ENCODE data around the gene ZC3H14. TPM values are rescaled to one million over a fixed set of nuclear protein-coding genes. Genes with fewer than 3 reads are reported as not detected.

Gene ZC3H14
- 83.5 to 88.6 TPM (median 85.0 TPM) in 3 replicates for total RNA-seq

DNA sequence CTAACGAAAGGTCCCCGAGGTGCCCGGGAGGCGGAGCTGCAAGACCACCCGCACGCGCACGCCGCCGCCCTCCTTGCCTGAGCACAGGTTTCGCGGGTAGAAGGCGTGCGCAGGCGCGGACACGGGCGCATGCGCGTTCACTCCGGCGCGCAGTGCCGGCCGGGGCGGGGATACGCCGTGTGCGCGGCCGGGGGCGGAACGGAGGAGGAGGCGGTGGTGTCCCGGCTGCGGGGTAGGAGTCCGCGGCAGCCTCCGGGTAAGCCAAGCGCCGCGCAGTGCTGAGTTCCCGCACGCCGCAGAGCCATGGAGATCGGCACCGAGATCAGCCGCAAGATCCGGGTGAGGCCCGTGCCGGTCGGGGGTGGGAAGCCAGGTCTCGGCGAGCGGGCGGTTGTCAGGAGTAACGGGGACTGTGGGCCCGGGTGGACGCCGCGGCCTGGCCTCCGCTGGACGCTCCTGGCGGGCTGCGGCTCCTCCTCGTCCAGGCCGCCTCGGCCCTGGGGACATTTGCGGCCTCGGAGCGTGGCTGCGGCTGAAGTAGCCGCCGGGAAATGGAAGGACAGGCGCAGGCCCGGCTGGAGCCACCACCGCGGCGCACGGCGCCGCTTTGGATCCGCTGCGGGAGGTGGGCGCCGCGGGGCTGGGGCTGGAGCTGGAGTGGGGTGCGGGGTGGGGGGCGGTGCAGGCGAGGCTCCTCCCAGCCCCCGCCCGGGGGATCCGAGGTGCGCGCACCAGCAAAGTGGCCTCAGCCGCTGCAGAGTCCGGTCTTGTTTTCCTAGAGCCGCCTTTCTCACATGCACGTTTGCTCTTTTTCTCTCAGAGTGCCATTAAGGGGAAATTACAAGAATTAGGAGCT, at the start of gene ZC3H14:
ZC3H14 (plus strand) TSS at position 207 of the 856 bp plus-strand sequence; CDS start at position 304, 97 bp downstream.
- Mint-ChIP-seq H3K4me3 (peak within 1 kb of the TSS; percentile 94), H3K27me3 (ENCODE audit: low read depth) (no peaks in the 10 kb centered on the region), H3K9me3 (no peaks in the 10 kb centered on the region), H3K27ac (peak within 1 kb of the TSS; percentile 98), H3K36me3 (peaks cover 6% of the 10 kb centered on the region), H3K4me1 (peaks cover 27% of the 10 kb centered on the region)
- peak; percentile 89 to 92 for DNase-seq (ENCODE audit: low spot score in 2 of 2, unreplicated experiment in 2 of 2)
- TF ChIP-seq, protein P1, sequence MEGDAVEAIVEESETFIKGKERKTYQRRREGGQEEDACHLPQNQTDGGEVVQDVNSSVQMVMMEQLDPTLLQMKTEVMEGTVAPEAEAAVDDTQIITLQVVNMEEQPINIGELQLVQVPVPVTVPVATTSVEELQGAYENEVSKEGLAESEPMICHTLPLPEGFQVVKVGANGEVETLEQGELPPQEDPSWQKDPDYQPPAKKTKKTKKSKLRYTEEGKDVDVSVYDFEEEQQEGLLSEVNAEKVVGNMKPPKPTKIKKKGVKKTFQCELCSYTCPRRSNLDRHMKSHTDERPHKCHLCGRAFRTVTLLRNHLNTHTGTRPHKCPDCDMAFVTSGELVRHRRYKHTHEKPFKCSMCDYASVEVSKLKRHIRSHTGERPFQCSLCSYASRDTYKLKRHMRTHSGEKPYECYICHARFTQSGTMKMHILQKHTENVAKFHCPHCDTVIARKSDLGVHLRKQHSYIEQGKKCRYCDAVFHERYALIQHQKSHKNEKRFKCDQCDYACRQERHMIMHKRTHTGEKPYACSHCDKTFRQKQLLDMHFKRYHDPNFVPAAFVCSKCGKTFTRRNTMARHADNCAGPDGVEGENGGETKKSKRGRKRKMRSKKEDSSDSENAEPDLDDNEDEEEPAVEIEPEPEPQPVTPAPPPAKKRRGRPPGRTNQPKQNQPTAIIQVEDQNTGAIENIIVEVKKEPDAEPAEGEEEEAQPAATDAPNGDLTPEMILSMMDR (IDR thresholded peaks at IDR 0.05; ENCODE audit: unreplicated experiment), result no peak

GRCh38 chr14:88515499-88516221, 47.2 kb upstream of the ZC3H14 start:
- H3K4me1 Mint-ChIP-seq, result peaks cover 27% of the 10 kb centered on the region
- TF ChIP-seq, protein P1 (IDR thresholded peaks at IDR 0.05; ENCODE audit: unreplicated experiment), result no peak
- no peak overlapping the region for H3K4me3 Mint-ChIP-seq
- DNase-seq (ENCODE audit: low spot score in 2 of 2, unreplicated experiment in 2 of 2), result no peak
- peak overlapping the region; percentile 75 for H3K27ac Mint-ChIP-seq
- no peaks in the 10 kb centered on the region for H3K9me3 Mint-ChIP-seq
- peaks cover 8% of the 10 kb centered on the region for H3K36me3 Mint-ChIP-seq
- no peaks in the 10 kb centered on the region for H3K27me3 Mint-ChIP-seq (ENCODE audit: low read depth)

- TF ChIP-seq, protein P1 (IDR thresholded peaks at IDR 0.05; ENCODE audit: unreplicated experiment), result no peak
- H3K27ac Mint-ChIP-seq, result peak overlapping the region; percentile 75
Observed at GRCh38 chr14:88516861-88517357, 45.9 kb upstream of the ZC3H14 start.

GRCh38 chr14:88518592-88519512, 44.0 kb upstream of the ZC3H14 start:
- no peaks in the 10 kb centered on the region for H3K27me3 Mint-ChIP-seq (ENCODE audit: low read depth)
- H3K9me3 Mint-ChIP-seq, result peaks cover 9% of the 10 kb centered on the region
- TF ChIP-seq, protein P1 (IDR thresholded peaks at IDR 0.05; ENCODE audit: unreplicated experiment), result no peak
- no peak for DNase-seq (ENCODE audit: low spot score in 2 of 2, unreplicated experiment in 2 of 2)
- H3K4me3 Mint-ChIP-seq, result no peak overlapping the region
- H3K36me3 Mint-ChIP-seq, result peaks cover 17% of the 10 kb centered on the region
- no peak overlapping the region for H3K27ac Mint-ChIP-seq
- H3K4me1 Mint-ChIP-seq, result peaks cover 27% of the 10 kb centered on the region

More at GRCh38 chr14:88516861-88517357, 45.9 kb upstream of the ZC3H14 start:
- peaks cover 27% of the 10 kb centered on the region for H3K4me1 Mint-ChIP-seq
- H3K9me3 Mint-ChIP-seq, result no peaks in the 10 kb centered on the region
- peak overlapping the region; percentile 12 for H3K4me3 Mint-ChIP-seq
- peaks cover 10% of the 10 kb centered on the region for H3K36me3 Mint-ChIP-seq
- no peaks in the 10 kb centered on the region for H3K27me3 Mint-ChIP-seq (ENCODE audit: low read depth)
- DNase-seq (ENCODE audit: low spot score in 2 of 2, unreplicated experiment in 2 of 2), result no peak

GRCh38 chr14:88519907-88520306, 42.9 kb upstream of the ZC3H14 start:
- Mint-ChIP-seq H3K36me3 (peaks cover 19% of the 10 kb centered on the region), H3K9me3 (peaks cover 11% of the 10 kb centered on the region), H3K27ac (no peak overlapping the region), H3K4me3 (no peak overlapping the region), H3K27me3 (ENCODE audit: low read depth) (no peaks in the 10 kb centered on the region), H3K4me1 (peaks cover 27% of the 10 kb centered on the region)
- no peak for DNase-seq (ENCODE audit: low spot score in 2 of 2, unreplicated experiment in 2 of 2)
- TF ChIP-seq, protein P1 (IDR thresholded peaks at IDR 0.05; ENCODE audit: unreplicated experiment), result no peak
